ENCODE measurements around the gene ZFYVE19. TPM values are rescaled to one million over a fixed set of nuclear protein-coding genes. Genes with fewer than 3 reads are reported as not detected.

Gene ZFYVE19
- total RNA-seq: 10 to 100 TPM; 35.9 to 38.7 TPM

- Mint-ChIP-seq H3K27me3 (no peaks in the 10 kb centered on the region), H3K27ac (peak within 1 kb of the TSS; percentile 98), H3K4me1 (peaks cover 8% of the 10 kb centered on the region), H3K4me3 (peak within 1 kb of the TSS; percentile 92), H3K9me3 (no peaks in the 10 kb centered on the region), H3K36me3 (ENCODE audit: low read depth) (peaks cover 30% of the 10 kb centered on the region)
- ATAC-seq (replicated peaks): peak; percentile 97
These were observed at the start of gene ZFYVE19, which contains the start of gene DNAJC17 for GRCh38 chr15:40807028-40807887. TSS of gene ZFYVE19 (plus strand) at chr15:40807089. CDS start at chr15:40807590, 501 bp downstream. TSS of gene DNAJC17 (minus strand) at chr15:40807473. CDS start at chr15:40807446, 27 bp downstream.

- H3K27ac Mint-ChIP-seq: no peak overlapping the region
- H3K4me3 Mint-ChIP-seq: no peak overlapping the region
- peaks cover under 1% of the 10 kb centered on the region for H3K4me1 Mint-ChIP-seq
These were observed 46.9 kb upstream of the ZFYVE19 start for GRCh38 chr15:40759961-40760360.

GRCh38 chr15:40762919-40763800 is 43.7 kb upstream of the ZFYVE19 start:
- Mint-ChIP-seq H3K4me3 (peak overlapping the region; percentile 79), H3K4me1 (peaks cover 8% of the 10 kb centered on the region), H3K27ac (peak overlapping the region; percentile 82), H3K36me3 (ENCODE audit: low read depth) (peaks cover 13% of the 10 kb centered on the region), H3K9me3 (no peaks in the 10 kb centered on the region), H3K27me3 (no peaks in the 10 kb centered on the region)
- peak; percentile 38 for ATAC-seq (replicated peaks)

More at GRCh38 chr15:40759961-40760360, 46.9 kb upstream of the ZFYVE19 start:
- H3K36me3 Mint-ChIP-seq (ENCODE audit: low read depth): peaks cover 2% of the 10 kb centered on the region
- H3K27me3 Mint-ChIP-seq: no peaks in the 10 kb centered on the region
- no peaks in the 10 kb centered on the region for H3K9me3 Mint-ChIP-seq
- no peak for ATAC-seq (replicated peaks)

- Mint-ChIP-seq H3K4me3 (peak within 1 kb of the TSS; percentile 79), H3K9me3 (no peaks in the 10 kb centered on the region), H3K27me3 (no peaks in the 10 kb centered on the region), H3K36me3 (ENCODE audit: low read depth) (peaks cover 19% of the 10 kb centered on the region), H3K27ac (peak within 1 kb of the TSS; percentile 82), H3K4me1 (peaks cover 8% of the 10 kb centered on the region)
- peak; percentile 81 for ATAC-seq (replicated peaks)
These were observed 42.9 kb upstream of the ZFYVE19 start, which contains the start of gene GCHFR for GRCh38 chr15:40763801-40764628. TSS of gene GCHFR (plus strand) at chr15:40764068. CDS start at chr15:40764181, 113 bp downstream.

- ATAC-seq (replicated peaks): no peak
- Mint-ChIP-seq H3K4me1 (peaks cover 12% of the 10 kb centered on the region), H3K36me3 (ENCODE audit: low read depth) (peaks cover 19% of the 10 kb centered on the region), H3K27me3 (no peaks in the 10 kb centered on the region), H3K27ac (peak overlapping the region; percentile 74), H3K4me3 (peak overlapping the region; percentile 79), H3K9me3 (no peaks in the 10 kb centered on the region)
These were observed 42.2 kb upstream of the ZFYVE19 start for GRCh38 chr15:40764629-40765103.

- H3K4me3 Mint-ChIP-seq: peak overlapping the region; percentile 79
These were observed 40.6 kb upstream of the ZFYVE19 start for GRCh38 chr15:40766194-40766815.

GRCh38 chr15:40766906-40767837 is 39.7 kb upstream of the ZFYVE19 start:
- Mint-ChIP-seq H3K27me3 (no peaks in the 10 kb centered on the region), H3K4me3 (no peak overlapping the region), H3K27ac (no peak overlapping the region), H3K4me1 (peaks cover 17% of the 10 kb centered on the region), H3K36me3 (ENCODE audit: low read depth) (peaks cover 27% of the 10 kb centered on the region), H3K9me3 (no peaks in the 10 kb centered on the region)
- no peak for ATAC-seq (replicated peaks)

More at GRCh38 chr15:40766194-40766815, 40.6 kb upstream of the ZFYVE19 start:
- peaks cover 17% of the 10 kb centered on the region for H3K4me1 Mint-ChIP-seq
- no peaks in the 10 kb centered on the region for H3K9me3 Mint-ChIP-seq
- no peaks in the 10 kb centered on the region for H3K27me3 Mint-ChIP-seq
- H3K36me3 Mint-ChIP-seq (ENCODE audit: low read depth): peaks cover 23% of the 10 kb centered on the region
- ATAC-seq (replicated peaks): no peak
- peak overlapping the region; percentile 74 for H3K27ac Mint-ChIP-seq

- Mint-ChIP-seq H3K36me3 (ENCODE audit: low read depth) (peaks cover 27% of the 10 kb centered on the region), H3K27ac (peak overlapping the region; percentile 82), H3K4me3 (no peak overlapping the region), H3K4me1 (peaks cover 17% of the 10 kb centered on the region), H3K27me3 (no peaks in the 10 kb centered on the region), H3K9me3 (no peaks in the 10 kb centered on the region)
- ATAC-seq (replicated peaks): no peak
These were observed 38.9 kb upstream of the ZFYVE19 start for GRCh38 chr15:40767838-40768500.

- ATAC-seq (replicated peaks): no peak
- Mint-ChIP-seq H3K4me3 (no peak overlapping the region), H3K27me3 (no peaks in the 10 kb centered on the region), H3K36me3 (ENCODE audit: low read depth) (peaks cover 27% of the 10 kb centered on the region), H3K9me3 (no peaks in the 10 kb centered on the region), H3K27ac (peak overlapping the region; percentile 82), H3K4me1 (peaks cover 17% of the 10 kb centered on the region)
These were observed 38.2 kb upstream of the ZFYVE19 start for GRCh38 chr15:40768521-40769273.

- no peaks in the 10 kb centered on the region for H3K9me3 Mint-ChIP-seq
- H3K27me3 Mint-ChIP-seq: no peaks in the 10 kb centered on the region
- peaks cover 32% of the 10 kb centered on the region for H3K36me3 Mint-ChIP-seq (ENCODE audit: low read depth)
- peak within 1 kb of the TSS; percentile 82 for H3K27ac Mint-ChIP-seq
- peak; percentile 33 for ATAC-seq (replicated peaks)
- H3K4me3 Mint-ChIP-seq: peak within 1 kb of the TSS; percentile 51
- H3K4me1 Mint-ChIP-seq: peaks cover 17% of the 10 kb centered on the region
These were observed 37.4 kb upstream of the ZFYVE19 start, which contains the start of gene C15orf62 for GRCh38 chr15:40769274-40770146. TSS of gene C15orf62 (plus strand) at chr15:40769980. CDS start at chr15:40770496, 516 bp downstream.
